Measurements from ENCODE around the gene THG1L. TPM values are rescaled to one million over a fixed set of nuclear protein-coding genes. Genes with fewer than 3 reads are reported as not detected.

THG1L gene
- total and polyA plus RNA-seq, 8 donors = 8.8 to 30.8 (median 28.2) TPM

GRCh38 chr5:157729858-157730257 lies 1.4 kb upstream of the THG1L start:
- H3K4me1 ChIP-seq = peaks cover 2 to 15% of the 10 kb centered on the region in 2 donors
- no peaks in the 10 kb centered on the region for H3K27me3 ChIP-seq
- no peak overlapping the region for H3K27ac ChIP-seq
- H3K36me3 ChIP-seq = peaks cover 0 to 15% of the 10 kb centered on the region in 2 donors
- TF ChIP-seq CTCF (IDR thresholded peaks at IDR 0.05) = no peak
- ATAC-seq (no peak), DNase-seq (no peak)
- H3K4me3 ChIP-seq = no peak overlapping the region
- intact Hi-C loops (cut with DNase I) = no loop called here
- no peaks in the 10 kb centered on the region for H3K9me3 ChIP-seq

GRCh38 chr5:157730900-157731271 lies 334 bp upstream of the THG1L start:
- Histone ChIP-seq H3K4me3 (peak overlapping the region; percentile 66 to 67), H3K27ac (peak overlapping the region; percentile 92 to 94), H3K27me3 (no peaks in the 10 kb centered on the region), H3K9me3 (no peaks in the 10 kb centered on the region), H3K4me1 (peaks cover 2 to 15% of the 10 kb centered on the region in 2 donors), H3K36me3 (peaks cover 0 to 25% of the 10 kb centered on the region in 2 donors)
- intact Hi-C loops (cut with DNase I) = no loop called here
- DNase-seq = no peak
- no peak for ATAC-seq
- TF ChIP-seq CTCF (IDR thresholded peaks at IDR 0.05) = no peak

GRCh38 chr5:157732130-157732514 lies 902 bp downstream of the THG1L start:
- TF ChIP-seq CTCF (IDR thresholded peaks at IDR 0.05) = no peak
- peak overlapping the region in 1 of 2 donors; percentile 92 for H3K27ac ChIP-seq
- DNase-seq (no peak), ATAC-seq (no peak)
- H3K27me3 ChIP-seq = no peaks in the 10 kb centered on the region
- H3K4me1 ChIP-seq = peaks cover 2 to 15% of the 10 kb centered on the region in 2 donors
- intact Hi-C loops (cut with DNase I) = no loop called here
- H3K4me3 ChIP-seq = peak overlapping the region; percentile 66 to 67
- H3K36me3 ChIP-seq = peaks cover 0 to 38% of the 10 kb centered on the region in 2 donors
- H3K9me3 ChIP-seq = no peaks in the 10 kb centered on the region

- DNase-seq (no peak), ATAC-seq (no peak)
- Histone ChIP-seq H3K27me3 (no peaks in the 10 kb centered on the region), H3K9me3 (no peaks in the 10 kb centered on the region), H3K27ac (no peak overlapping the region), H3K36me3 (peaks cover 0 to 41% of the 10 kb centered on the region in 2 donors), H3K4me1 (peaks cover 2 to 15% of the 10 kb centered on the region in 2 donors), H3K4me3 (no peak overlapping the region)
- intact Hi-C loops (cut with DNase I) = no loop called here
- TF ChIP-seq CTCF (IDR thresholded peaks at IDR 0.05) = no peak
Observed at GRCh38 chr5:157732596-157733262, 1.5 kb downstream of the THG1L start.

- Histone ChIP-seq H3K36me3 (peaks cover 0 to 51% of the 10 kb centered on the region in 2 donors), H3K27me3 (no peaks in the 10 kb centered on the region), H3K4me1 (peaks cover 2 to 15% of the 10 kb centered on the region in 2 donors), H3K9me3 (no peaks in the 10 kb centered on the region), H3K27ac (no peak overlapping the region), H3K4me3 (no peak overlapping the region)
- ATAC-seq = no peak
- no peak for DNase-seq
- TF ChIP-seq CTCF (IDR thresholded peaks at IDR 0.05) = no peak
- intact Hi-C loops (cut with DNase I) = no loop called here
Observed at GRCh38 chr5:157734436-157734835, 3.2 kb downstream of the THG1L start.
